Fibroblast of lung (primary cell): ENCODE measurements around the gene FNDC4. TPM values are rescaled to one million over a fixed set of nuclear protein-coding genes. Genes with fewer than 3 reads are reported as not detected.
A peak's percentile ranks its signal among the peaks of the same experiment; 100 is the strongest.

Source experiments
- DNase-seq, 2 donors: peaks; one replicate each; pipeline versions ENCODE4 v3.0.0 to v3.0.0-alpha.2; 2010; ENCODE audit warnings: low read depth in 2 of 2
- H2AFZ ChIP-seq: 2 replicates; pipeline ENCODE4 v1.5.1; 2012; ENCODE audit warnings: low read length, control low read depth, inconsistent platforms
- H3K27ac ChIP-seq: 2 replicates; pipeline ENCODE4 v1.5.1; 2011; ENCODE audit warnings: low read length, control low read depth; ENCODE audit not compliant: insufficient read depth
- H3K27me3 ChIP-seq: 2 replicates; pipeline ENCODE4 v1.5.1; 2011; ENCODE audit warnings: mild to moderate bottlenecking, low read length; ENCODE audit not compliant: control insufficient read depth, insufficient read depth
- H3K36me3 ChIP-seq: 2 replicates; pipeline ENCODE4 v1.5.1; 2011; ENCODE audit warnings: low read length; ENCODE audit not compliant: control insufficient read depth, insufficient read depth
- H3K4me1 ChIP-seq: 2 replicates; pipeline ENCODE4 v1.5.1; 2011; ENCODE audit warnings: low read length; ENCODE audit not compliant: control insufficient read depth, insufficient read depth; ENCODE audit errors: extremely low read depth
- H3K4me2 ChIP-seq: 2 replicates; pipeline ENCODE4 v1.5.1; 2011; ENCODE audit warnings: low read length, control low read depth; ENCODE audit not compliant: insufficient read depth; ENCODE audit errors: extremely low read depth
- H3K4me3 ChIP-seq, 4 experiments: fragments of 200-600 bp in 1 of 4; sonication (generic) in 1 of 4; replicated peaks in 1 of 4; 2 replicates each; pipeline ENCODE4 v1.5.1; 2011 to 2016; ENCODE audit warnings: low read length in 4 of 4, low read depth in 3 of 4, mild to moderate bottlenecking in 3 of 4, control low read depth in 2 of 4, inconsistent platforms in 1 of 4, mixed read lengths in 1 of 4; ENCODE audit not compliant: insufficient read depth in 1 of 4; ENCODE audit errors: control extremely low read depth in 1 of 4
- H3K79me2 ChIP-seq: 2 replicates; pipeline ENCODE4 v1.5.1; 2012; ENCODE audit warnings: mild to moderate bottlenecking, low read length, inconsistent platforms; ENCODE audit not compliant: control insufficient read depth, insufficient read depth
- H3K9ac ChIP-seq: 2 replicates; pipeline ENCODE4 v1.5.1; 2011; ENCODE audit warnings: mild to moderate bottlenecking, low read length, control low read depth; ENCODE audit not compliant: insufficient read depth
- H3K9me3 ChIP-seq: 2 replicates; pipeline ENCODE4 v1.5.1; 2012; ENCODE audit warnings: low read depth, low read length; ENCODE audit not compliant: control insufficient read depth, insufficient read depth
- H4K20me1 ChIP-seq: 2 replicates; pipeline ENCODE4 v1.5.1; 2011; ENCODE audit warnings: low read length; ENCODE audit not compliant: control insufficient read depth, insufficient read depth; ENCODE audit errors: extremely low read depth
- CTCF ChIP-seq, 2 donors: IDR thresholded peaks in 1 of 2; conservative IDR thresholded peaks in 1 of 2; 1 replicate in 1 of 2; 2 replicates in 1 of 2; pipeline ENCODE4 v1.5.1; 2011 to 2012; ENCODE audit warnings: low read length in 2 of 2, control low read depth in 1 of 2, inconsistent platforms in 1 of 2, low read depth in 1 of 2, mild to moderate bottlenecking in 1 of 2
- EZH2 ChIP-seq: IDR thresholded peaks from 2 replicates; pipeline ENCODE4 v1.5.1; 2012; ENCODE audit warnings: low read length, control low read depth, mild to moderate bottlenecking; ENCODE audit errors: missing control alignments
- polyA plus RNA-seq, 2 donors: library from polyadenylated mRNA; depleted of rRNA in 1 of 2; stranded (reverse) in 1 of 2; unstranded in 1 of 2; fragments of >200 nt; gene quantifications; 2 replicates each; pipeline ENCODE4 v1.2.1, GENCODE V29; 2011 to 2012; ENCODE audit warnings: missing spikeins in 1 of 2
- total RNA-seq: library from RNA; depleted of rRNA; stranded (reverse); fragments of >200 nt; gene quantifications from 2 replicates; pipeline ENCODE4 v1.2.1, GENCODE V29; 2014

FNDC4 gene
- total and polyA plus RNA-seq, 2 donors (not counting 1 experiment from before 2014, with no cell fraction given): 9.6 to 18.3 TPM

GRCh38 chr2:27506587-27506986 is 11.6 kb upstream of the FNDC4 start:
- no peaks in the 10 kb centered on the region for H3K79me2 ChIP-seq
- H3K36me3 ChIP-seq: no peaks in the 10 kb centered on the region
- H3K4me2 ChIP-seq: no peak overlapping the region
- H3K4me1 ChIP-seq: no peaks in the 10 kb centered on the region
- no peak overlapping the region for H2AFZ ChIP-seq
- no peak overlapping the region for H3K4me3 ChIP-seq
- H3K27ac ChIP-seq: no peak overlapping the region
- no peaks in the 10 kb centered on the region for H3K9me3 ChIP-seq
- H3K27me3 ChIP-seq: no peaks in the 10 kb centered on the region
- no peaks in the 10 kb centered on the region for H4K20me1 ChIP-seq
- TF ChIP-seq CTCF (conservative IDR thresholded peaks at IDR 0.05 in 1 of 2, IDR thresholded peaks at IDR 0.05 in 1 of 2; ENCODE audit: low read depth in 1 of 2, low read length in 2 of 2) (no peak), EZH2 (no peak)
- DNase-seq: no peak
- no peak overlapping the region for H3K9ac ChIP-seq

GRCh38 chr2:27502142-27502541 is 7.1 kb upstream of the FNDC4 start:
- H3K4me3 ChIP-seq: no peak overlapping the region
- H3K27ac ChIP-seq: no peak overlapping the region
- no peak overlapping the region for H2AFZ ChIP-seq
- TF ChIP-seq EZH2 (no peak), CTCF (conservative IDR thresholded peaks at IDR 0.05 in 1 of 2, IDR thresholded peaks at IDR 0.05 in 1 of 2; ENCODE audit: low read depth in 1 of 2, low read length in 2 of 2) (no peak)
- no peak overlapping the region for H3K4me2 ChIP-seq
- no peaks in the 10 kb centered on the region for H4K20me1 ChIP-seq
- no peaks in the 10 kb centered on the region for H3K79me2 ChIP-seq
- no peaks in the 10 kb centered on the region for H3K4me1 ChIP-seq
- H3K27me3 ChIP-seq: no peaks in the 10 kb centered on the region
- H3K9ac ChIP-seq: no peak overlapping the region
- no peaks in the 10 kb centered on the region for H3K9me3 ChIP-seq
- peak; percentile 27 to 41 for DNase-seq
- no peaks in the 10 kb centered on the region for H3K36me3 ChIP-seq

GRCh38 chr2:27501042-27501441 is 6.0 kb upstream of the FNDC4 start:
- Histone ChIP-seq H3K9me3 (no peaks in the 10 kb centered on the region), H3K36me3 (no peaks in the 10 kb centered on the region), H3K4me3 (no peak overlapping the region), H4K20me1 (no peaks in the 10 kb centered on the region), H3K4me1 (no peaks in the 10 kb centered on the region), H3K79me2 (no peaks in the 10 kb centered on the region), H3K9ac (no peak overlapping the region), H2AFZ (no peak overlapping the region), H3K27me3 (no peaks in the 10 kb centered on the region), H3K27ac (no peak overlapping the region), H3K4me2 (no peak overlapping the region)
- no peak for TF ChIP-seq EZH2
- TF ChIP-seq CTCF (conservative IDR thresholded peaks at IDR 0.05 in 1 of 2, IDR thresholded peaks at IDR 0.05 in 1 of 2; ENCODE audit: low read depth in 1 of 2, low read length in 2 of 2): no peak
- DNase-seq: no peak
